Activated naive CD8-positive, alpha-beta T cell treated with anti-CD3 and anti-CD28 coated beads, Interleukin-2, amount 50 U/mL, for 24 hours (primary cell): Measurements from ENCODE around the gene AKAIN1.

Source experiments
- ATAC-seq: fragments of 150-1000 bp; cut with Tn5 transposase; one replicate; pipeline ENCODE4 v1.10.0; 2021
- DNase-seq: peaks from one replicate; pipeline ENCODE4 v3.0.0; 2021
- H3K27ac Mint-ChIP-seq: one replicate; pipeline ENCODE4 v1.8.0; 2021; ENCODE audit warnings: mild to moderate bottlenecking, mixed read lengths
- H3K27me3 Mint-ChIP-seq: one replicate; pipeline ENCODE4 v1.8.0; 2021; ENCODE audit warnings: mixed read lengths
- H3K36me3 Mint-ChIP-seq: one replicate; pipeline ENCODE4 v1.8.0; 2021; ENCODE audit warnings: low read depth, mixed read lengths
- H3K4me1 Mint-ChIP-seq: one replicate; pipeline ENCODE4 v1.8.0; 2021; ENCODE audit warnings: mixed read lengths
- H3K4me3 Mint-ChIP-seq: one replicate; pipeline ENCODE4 v1.8.0; 2021; ENCODE audit warnings: mild to moderate bottlenecking, moderate library complexity, mixed read lengths
- H3K9me3 Mint-ChIP-seq: one replicate; pipeline ENCODE4 v1.8.0; 2021; ENCODE audit warnings: mixed read lengths

The AKAIN1 gene

GRCh38 chr18:5197032-5197434 is at the start of gene AKAIN1:
Gene AKAIN1 (minus strand): TSS chr18:5197257. CDS start chr18:5197053, 204 bp downstream.
- peaks cover 2% of the 10 kb centered on the region for H3K4me1 Mint-ChIP-seq
- H3K9me3 Mint-ChIP-seq: no peaks in the 10 kb centered on the region
- H3K36me3 Mint-ChIP-seq: no peaks in the 10 kb centered on the region
- DNase-seq (peak; percentile 38), ATAC-seq (peak; percentile 59)
- H3K27me3 Mint-ChIP-seq: peaks cover 49% of the 10 kb centered on the region
- H3K27ac Mint-ChIP-seq: no peak within 1 kb of the TSS
- peak within 1 kb of the TSS; percentile 54 for H3K4me3 Mint-ChIP-seq

GRCh38 chr18:5244941-5245340 is 47.9 kb upstream of the AKAIN1 start:
- peaks cover 16% of the 10 kb centered on the region for H3K9me3 Mint-ChIP-seq
- no peak for DNase-seq
- ATAC-seq: no peak
- peaks cover 19% of the 10 kb centered on the region for H3K4me1 Mint-ChIP-seq
- no peak overlapping the region for H3K4me3 Mint-ChIP-seq
- H3K27me3 Mint-ChIP-seq: no peaks in the 10 kb centered on the region
- no peak overlapping the region for H3K27ac Mint-ChIP-seq
- peaks cover 41% of the 10 kb centered on the region for H3K36me3 Mint-ChIP-seq

- peaks cover 48% of the 10 kb centered on the region for H3K36me3 Mint-ChIP-seq
- DNase-seq (no peak), ATAC-seq (no peak)
- H3K4me3 Mint-ChIP-seq: peak overlapping the region; percentile 93
- no peaks in the 10 kb centered on the region for H3K27me3 Mint-ChIP-seq
- peaks cover 15% of the 10 kb centered on the region for H3K9me3 Mint-ChIP-seq
- no peak overlapping the region for H3K27ac Mint-ChIP-seq
- peaks cover 51% of the 10 kb centered on the region for H3K4me1 Mint-ChIP-seq
Observed at GRCh38 chr18:5239447-5239846, 42.4 kb upstream of the AKAIN1 start.

GRCh38 chr18:5238371-5238976 is 41.4 kb upstream of the AKAIN1 start:
- H3K4me1 Mint-ChIP-seq: peaks cover 51% of the 10 kb centered on the region
- no peaks in the 10 kb centered on the region for H3K27me3 Mint-ChIP-seq
- DNase-seq (peak; percentile 46), ATAC-seq (peak; percentile 51)
- peaks cover 8% of the 10 kb centered on the region for H3K9me3 Mint-ChIP-seq
- peak overlapping the region; percentile 93 for H3K4me3 Mint-ChIP-seq
- H3K27ac Mint-ChIP-seq: peak overlapping the region; percentile 94
- peaks cover 39% of the 10 kb centered on the region for H3K36me3 Mint-ChIP-seq

- H3K27me3 Mint-ChIP-seq: no peaks in the 10 kb centered on the region
- H3K27ac Mint-ChIP-seq: peak overlapping the region; percentile 94
- peak overlapping the region; percentile 93 for H3K4me3 Mint-ChIP-seq
Observed at GRCh38 chr18:5237723-5238370, 40.8 kb upstream of the AKAIN1 start.

GRCh38 chr18:5237083-5237722 is 40.1 kb upstream of the AKAIN1 start:
- H3K27me3 Mint-ChIP-seq: no peaks in the 10 kb centered on the region
- peaks cover 51% of the 10 kb centered on the region for H3K4me1 Mint-ChIP-seq
- no peak for DNase-seq
- peaks cover 29% of the 10 kb centered on the region for H3K36me3 Mint-ChIP-seq
- ATAC-seq: peak; percentile 41
- peaks cover 5% of the 10 kb centered on the region for H3K9me3 Mint-ChIP-seq
- peak overlapping the region; percentile 94 for H3K27ac Mint-ChIP-seq
- H3K4me3 Mint-ChIP-seq: peak overlapping the region; percentile 93

More at GRCh38 chr18:5237723-5238370, 40.8 kb upstream of the AKAIN1 start:
- DNase-seq: peak; percentile 89
- peak; percentile 95 for ATAC-seq
- peaks cover 51% of the 10 kb centered on the region for H3K4me1 Mint-ChIP-seq
- H3K9me3 Mint-ChIP-seq: peaks cover 8% of the 10 kb centered on the region
- peaks cover 34% of the 10 kb centered on the region for H3K36me3 Mint-ChIP-seq

GRCh38 chr18:5214583-5215351 is 17.7 kb upstream of the AKAIN1 start:
- peak; percentile 63 for ATAC-seq
- Mint-ChIP-seq H3K4me1 (peaks cover 18% of the 10 kb centered on the region), H3K27ac (no peak overlapping the region)

GRCh38 chr18:5207471-5208150 is 10.6 kb upstream of the AKAIN1 start:
- peaks cover 2% of the 10 kb centered on the region for H3K27me3 Mint-ChIP-seq
- no peak overlapping the region for H3K4me3 Mint-ChIP-seq
- H3K27ac Mint-ChIP-seq: no peak overlapping the region
- DNase-seq (no peak), ATAC-seq (no peak)
- peaks cover 4% of the 10 kb centered on the region for H3K4me1 Mint-ChIP-seq
- no peaks in the 10 kb centered on the region for H3K36me3 Mint-ChIP-seq
- H3K9me3 Mint-ChIP-seq: peaks cover 5% of the 10 kb centered on the region

More at GRCh38 chr18:5214583-5215351, 17.7 kb upstream of the AKAIN1 start:
- Mint-ChIP-seq H3K9me3 (peaks cover 5% of the 10 kb centered on the region), H3K36me3 (no peaks in the 10 kb centered on the region), H3K27me3 (peaks cover 4% of the 10 kb centered on the region), H3K4me3 (no peak overlapping the region)
- DNase-seq: no peak

GRCh38 chr18:5198311-5198710 is 1.3 kb upstream of the AKAIN1 start:
- DNase-seq: no peak
- no peak overlapping the region for H3K4me3 Mint-ChIP-seq
- no peaks in the 10 kb centered on the region for H3K36me3 Mint-ChIP-seq
- H3K27me3 Mint-ChIP-seq: peaks cover 52% of the 10 kb centered on the region
- no peak for ATAC-seq
- no peak overlapping the region for H3K27ac Mint-ChIP-seq
- H3K4me1 Mint-ChIP-seq: peaks cover 2% of the 10 kb centered on the region
- H3K9me3 Mint-ChIP-seq: no peaks in the 10 kb centered on the region

- Mint-ChIP-seq H3K36me3 (no peaks in the 10 kb centered on the region), H3K4me1 (peaks cover 2% of the 10 kb centered on the region), H3K4me3 (peak overlapping the region; percentile 54), H3K9me3 (no peaks in the 10 kb centered on the region), H3K27ac (no peak overlapping the region), H3K27me3 (peaks cover 52% of the 10 kb centered on the region)
- no peak for DNase-seq
- no peak for ATAC-seq
Observed at GRCh38 chr18:5197461-5197860, 404 bp upstream of the AKAIN1 start.

- peak overlapping the region; percentile 54 for H3K4me3 Mint-ChIP-seq
- H3K36me3 Mint-ChIP-seq: no peaks in the 10 kb centered on the region
- H3K27ac Mint-ChIP-seq: no peak overlapping the region
- no peaks in the 10 kb centered on the region for H3K9me3 Mint-ChIP-seq
- H3K27me3 Mint-ChIP-seq: peaks cover 49% of the 10 kb centered on the region
- DNase-seq: no peak
- no peak for ATAC-seq
- H3K4me1 Mint-ChIP-seq: peaks cover 2% of the 10 kb centered on the region
Observed at GRCh38 chr18:5196253-5197031, 615 bp downstream of the AKAIN1 start.

GRCh38 chr18:5195656-5196055 is 1.4 kb downstream of the AKAIN1 start:
- Mint-ChIP-seq H3K27me3 (peaks cover 47% of the 10 kb centered on the region), H3K36me3 (no peaks in the 10 kb centered on the region), H3K9me3 (no peaks in the 10 kb centered on the region), H3K27ac (no peak overlapping the region), H3K4me1 (peaks cover 2% of the 10 kb centered on the region), H3K4me3 (no peak overlapping the region)
- no peak for ATAC-seq
- DNase-seq: no peak

GRCh38 chr18:5180254-5180653 is 16.8 kb downstream of the AKAIN1 start:
- Mint-ChIP-seq H3K4me3 (no peak overlapping the region), H3K27ac (no peak overlapping the region), H3K27me3 (no peaks in the 10 kb centered on the region), H3K9me3 (no peaks in the 10 kb centered on the region), H3K36me3 (no peaks in the 10 kb centered on the region), H3K4me1 (peaks cover 5% of the 10 kb centered on the region)
- ATAC-seq: no peak
- no peak for DNase-seq
